OCI-M2 (cell line): ENCODE results near the gene FAM193B.
A peak's percentile ranks its signal among the peaks of the same experiment; 100 is the strongest.

Experiments
- DNase-seq: peaks from one replicate; lab custom pipeline; 2025; ENCODE audit not compliant: unreplicated experiment; lab: John Stamatoyannopoulos, UW

FAM193B gene

GRCh38 chr5:177501874-177502678, 52.3 kb downstream of the FAM193B start:
- DNase-seq: no peak

- DNase-seq: peak; percentile 64
These were observed 53.5 kb downstream of the FAM193B start for GRCh38 chr5:177500685-177501522.

- DNase-seq: no peak
These were observed 54.5 kb downstream of the FAM193B start for GRCh38 chr5:177499842-177500241.

GRCh38 chr5:177498013-177498787, 56.2 kb downstream of the FAM193B start:
- DNase-seq: peak; percentile 19

GRCh38 chr5:177497292-177498012, 56.9 kb downstream of the FAM193B start, which contains the start of gene PDLIM7:
TSS of gene PDLIM7 (minus strand) at chr5:177497604. CDS start at chr5:177496512, 1,092 bp downstream.
- peak; percentile 83 for DNase-seq

GRCh38 chr5:177496727-177497291, 57.6 kb downstream of the FAM193B start:
- DNase-seq: no peak

- no peak for DNase-seq
These were observed 58.2 kb downstream of the FAM193B start for GRCh38 chr5:177496070-177496726.

GRCh38 chr5:177495243-177496060, 58.9 kb downstream of the FAM193B start:
- DNase-seq: no peak

GRCh38 chr5:177494346-177495195, 59.8 kb downstream of the FAM193B start:
- DNase-seq: no peak

- DNase-seq: no peak
These were observed 60.5 kb downstream of the FAM193B start for GRCh38 chr5:177493795-177494345.

- no peak for DNase-seq
These were observed 61.5 kb downstream of the FAM193B start for GRCh38 chr5:177492841-177493240.

- no peak for DNase-seq
These were observed 62.2 kb downstream of the FAM193B start for GRCh38 chr5:177491983-177492746.

GRCh38 chr5:177491429-177491945, 62.9 kb downstream of the FAM193B start:
- DNase-seq: no peak

GRCh38 chr5:177490992-177491391, 63.4 kb downstream of the FAM193B start:
- no peak for DNase-seq

GRCh38 chr5:177490311-177490991, 63.9 kb downstream of the FAM193B start:
- DNase-seq: no peak

GRCh38 chr5:177489119-177489716, 65.1 kb downstream of the FAM193B start:
- DNase-seq: no peak
